Keratinocyte (primary cell): Measurements from ENCODE around the gene ATP1B2. TPM values are rescaled to one million over a fixed set of nuclear protein-coding genes. Genes with fewer than 3 reads are reported as not detected.

Experiments
- DNase-seq: peaks from one replicate; pipeline ENCODE4 v3.0.0-alpha.2; 2011; ENCODE audit warnings: low read depth, missing footprints, low spot score
- FAIRE-seq: peaks from 2 replicates; lab custom pipeline; 2011; peaks lifted over from hg19 to GRCh38; lab: Jason Lieb, UNC
- H2AFZ ChIP-seq: 2 replicates; pipeline ENCODE4 v1.6.0; 2012; ENCODE audit warnings: low read length, control low read depth, inconsistent platforms; ENCODE audit not compliant: control insufficient read depth
- H3K27ac ChIP-seq: 2 replicates; pipeline ENCODE4 v1.5.1; 2011; ENCODE audit warnings: low read length; ENCODE audit not compliant: control insufficient read depth, insufficient read depth
- H3K27me3 ChIP-seq: 3 replicates; pipeline ENCODE4 v1.6.0; 2011; ENCODE audit warnings: low read length; ENCODE audit not compliant: control insufficient read depth, insufficient read depth; ENCODE audit errors: extremely low read depth
- H3K36me3 ChIP-seq, 2 experiments: 2 replicates in 1 of 2; 3 replicates in 1 of 2; pipeline ENCODE4 v1.5.1; 2011; ENCODE audit warnings: low read length in 2 of 2, mild to moderate bottlenecking in 1 of 2; ENCODE audit not compliant: control insufficient read depth in 2 of 2, insufficient read depth in 2 of 2; ENCODE audit errors: extremely low read depth in 1 of 2
- H3K4me1 ChIP-seq: 3 replicates; pipeline ENCODE4 v1.5.1; 2011; ENCODE audit warnings: low read length; ENCODE audit not compliant: control insufficient read depth, insufficient read depth; ENCODE audit errors: extremely low read depth
- H3K4me2 ChIP-seq: 3 replicates; pipeline ENCODE4 v1.6.0; 2011; ENCODE audit warnings: low read depth, low read length; ENCODE audit not compliant: control insufficient read depth, insufficient read depth; ENCODE audit errors: extremely low read depth
- H3K4me3 ChIP-seq, 3 experiments: fragments of 200-600 bp in 1 of 3; sonication (generic) in 1 of 3; 2 replicates in 2 of 3; 3 replicates in 1 of 3; pipeline ENCODE4 v1.5.1; 2011 to 2016; ENCODE audit warnings: low read length in 3 of 3, mild to moderate bottlenecking in 3 of 3, control low read depth in 2 of 3, inconsistent platforms in 1 of 3, low read depth in 1 of 3, mixed read lengths in 1 of 3, mixed run types in 1 of 3, moderate library complexity in 1 of 3; ENCODE audit not compliant: control insufficient read depth in 2 of 3, insufficient read depth in 2 of 3; ENCODE audit errors: extremely low read depth in 1 of 3
- H3K79me2 ChIP-seq: 2 replicates; pipeline ENCODE4 v1.6.0; 2012; ENCODE audit warnings: low read length; ENCODE audit not compliant: control insufficient read depth, insufficient read depth
- H3K9ac ChIP-seq: 3 replicates; pipeline ENCODE4 v1.6.0; 2011; ENCODE audit warnings: low read length; ENCODE audit not compliant: control insufficient read depth, insufficient read depth; ENCODE audit errors: extremely low read depth
- H3K9me1 ChIP-seq: 3 replicates; pipeline ENCODE4 v1.6.0; 2011; ENCODE audit warnings: low read length; ENCODE audit not compliant: control insufficient read depth, insufficient read depth; ENCODE audit errors: extremely low read depth
- H3K9me3 ChIP-seq: 2 replicates; pipeline ENCODE4 v1.5.1; 2012; ENCODE audit warnings: low read depth, low read length; ENCODE audit not compliant: control insufficient read depth
- H4K20me1 ChIP-seq: 3 replicates; pipeline ENCODE4 v1.6.0; 2011; ENCODE audit warnings: low read length; ENCODE audit not compliant: control insufficient read depth, insufficient read depth; ENCODE audit errors: extremely low read depth
- EZH2 ChIP-seq: IDR thresholded peaks from one replicate; pipeline ENCODE4 v1.6.1; 2012; ENCODE audit warnings: inconsistent platforms, mild to moderate bottlenecking, low read length, moderate library complexity
- dilution Hi-C: fragments of 300-500 bp; cut with MboI; formaldehyde crosslinking; loops from one replicate; pipeline ENCODE4 v1.7.0; 2020; ENCODE audit warnings: low sequenced_read_pairs; ENCODE audit not compliant: extremely low pct_ligation_motif_present
- polyA plus RNA-seq, 5 experiments: library from polyadenylated mRNA; depleted of rRNA in 3 of 5; stranded (reverse) in 3 of 5; stranded (forward) in 1 of 5; unstranded in 1 of 5; fragments of >200 nt; gene quantifications; 1 replicate in 1 of 5; 2 replicates in 3 of 5; 3 replicates in 1 of 5; pipeline versions ENCODE4 v1.2.1 to v1.2.3, GENCODE V29; 2011 to 2012; ENCODE audit warnings: missing spikeins in 2 of 5, low read depth in 1 of 5, low replicate concordance in 1 of 5
- TF ChIP-seq, protein P1 (sequence below), 3 experiments: IDR thresholded peaks in 1 of 3; conservative IDR thresholded peaks in 1 of 3; optimal IDR thresholded peaks in 1 of 3; 2 replicates in 2 of 3; 3 replicates in 1 of 3; pipeline versions ENCODE3 to v1.5.1; 2011; ENCODE audit warnings: low read length in 3 of 3, mild to moderate bottlenecking in 3 of 3, moderate library complexity in 2 of 3, control low read depth in 1 of 3, inconsistent platforms in 1 of 3; ENCODE audit not compliant: insufficient read depth in 2 of 3; ENCODE audit errors: extremely low read depth in 1 of 3

The ATP1B2 gene
- polyA plus RNA-seq, 1 donor (not counting 4 experiments of a cell fraction or from before 2014, with no cell fraction given) = not detected

DNA sequence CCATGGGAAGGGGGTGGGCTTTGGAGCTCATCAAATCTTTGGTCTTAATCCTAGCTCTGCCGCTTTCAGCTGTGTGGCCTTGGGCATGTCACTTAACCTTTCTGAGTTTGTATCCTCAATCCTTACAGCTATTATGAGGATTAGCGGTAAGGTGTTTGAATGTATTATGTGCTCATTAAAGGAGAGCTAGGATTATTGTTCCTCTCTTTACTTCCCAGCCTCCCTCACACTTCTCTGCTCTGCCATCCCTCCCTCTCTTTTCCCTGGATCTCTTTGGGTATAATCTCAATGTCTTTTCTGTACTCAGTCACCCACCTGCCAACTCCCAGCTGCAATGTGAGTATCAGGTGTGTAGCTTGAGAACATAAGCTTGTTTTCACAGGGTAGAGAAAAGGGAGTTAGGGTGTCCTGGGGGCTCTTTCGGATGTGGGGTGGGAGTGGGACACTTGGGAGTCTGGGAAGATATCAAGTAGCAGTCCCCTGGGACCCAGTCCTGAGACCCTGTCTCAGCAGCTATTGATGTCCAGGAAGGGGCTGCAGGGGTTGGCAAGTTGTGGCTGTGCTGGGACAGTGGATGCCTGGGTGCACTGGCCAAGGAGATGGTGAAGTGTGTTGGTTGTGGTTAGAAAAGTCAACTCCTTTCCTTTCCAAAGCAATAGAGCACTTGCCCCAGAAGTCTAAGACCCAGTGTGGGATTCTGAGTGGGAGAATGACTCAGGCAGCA lies 56.1 kb downstream of the ATP1B2 start:
- peaks cover 24% of the 10 kb centered on the region for H3K4me1 ChIP-seq
- H3K36me3 ChIP-seq = peaks cover 6 to 12% of the 10 kb centered on the region in 2 experiments
- H3K27me3 ChIP-seq = peaks cover 24% of the 10 kb centered on the region
- no peak overlapping the region for H3K4me2 ChIP-seq
- H3K27ac ChIP-seq = no peak overlapping the region
- dilution Hi-C loops = no loop called here
- H3K9me1 ChIP-seq = no peaks in the 10 kb centered on the region
- FAIRE-seq (no peak), DNase-seq (no peak)
- no peaks in the 10 kb centered on the region for H3K79me2 ChIP-seq
- no peak overlapping the region for H3K9ac ChIP-seq
- H3K9me3 ChIP-seq = no peaks in the 10 kb centered on the region
- TF ChIP-seq, protein P1, sequence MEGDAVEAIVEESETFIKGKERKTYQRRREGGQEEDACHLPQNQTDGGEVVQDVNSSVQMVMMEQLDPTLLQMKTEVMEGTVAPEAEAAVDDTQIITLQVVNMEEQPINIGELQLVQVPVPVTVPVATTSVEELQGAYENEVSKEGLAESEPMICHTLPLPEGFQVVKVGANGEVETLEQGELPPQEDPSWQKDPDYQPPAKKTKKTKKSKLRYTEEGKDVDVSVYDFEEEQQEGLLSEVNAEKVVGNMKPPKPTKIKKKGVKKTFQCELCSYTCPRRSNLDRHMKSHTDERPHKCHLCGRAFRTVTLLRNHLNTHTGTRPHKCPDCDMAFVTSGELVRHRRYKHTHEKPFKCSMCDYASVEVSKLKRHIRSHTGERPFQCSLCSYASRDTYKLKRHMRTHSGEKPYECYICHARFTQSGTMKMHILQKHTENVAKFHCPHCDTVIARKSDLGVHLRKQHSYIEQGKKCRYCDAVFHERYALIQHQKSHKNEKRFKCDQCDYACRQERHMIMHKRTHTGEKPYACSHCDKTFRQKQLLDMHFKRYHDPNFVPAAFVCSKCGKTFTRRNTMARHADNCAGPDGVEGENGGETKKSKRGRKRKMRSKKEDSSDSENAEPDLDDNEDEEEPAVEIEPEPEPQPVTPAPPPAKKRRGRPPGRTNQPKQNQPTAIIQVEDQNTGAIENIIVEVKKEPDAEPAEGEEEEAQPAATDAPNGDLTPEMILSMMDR (optimal IDR thresholded peaks at IDR 0.05 in 1 of 3, IDR thresholded peaks at IDR 0.05 in 1 of 3, conservative IDR thresholded peaks at IDR 0.05 in 1 of 3; ENCODE audit: extremely low read depth in 1 of 3, insufficient read depth in 2 of 3, low read length in 3 of 3) = no peak
- no peak for TF ChIP-seq EZH2
- no peak overlapping the region for H3K4me3 ChIP-seq
- no peak overlapping the region for H2AFZ ChIP-seq
- no peaks in the 10 kb centered on the region for H4K20me1 ChIP-seq

Other genes starting within 250 kb of the ATP1B2 start
- gene TMEM256, start 246.8 kb upstream of the ATP1B2 start, polyA plus RNA-seq = 68.1 to 131 TPM (median 90.1 TPM) in 3 replicates
- gene NLGN2, start 243.1 kb upstream of the ATP1B2 start, polyA plus RNA-seq = 2.5 to 4.9 TPM (median 4.8 TPM) in 3 replicates
- not detected in 3 replicates for gene SPEM1, start 230.6 kb upstream of the ATP1B2 start, polyA plus RNA-seq
- gene SPEM2, start 225.3 kb upstream of the ATP1B2 start, polyA plus RNA-seq = not detected in 3 replicates
- gene SPEM3, start 222.1 kb upstream of the ATP1B2 start, polyA plus RNA-seq = not detected in 3 replicates
- 6.8 to 10.0 TPM (median 9.1 TPM) in 3 replicates for gene TMEM102, start 215.5 kb upstream of the ATP1B2 start, polyA plus RNA-seq
- gene FGF11, start 211.4 kb upstream of the ATP1B2 start, polyA plus RNA-seq = 27.4 to 46.9 TPM (median 30.4 TPM) in 3 replicates
- gene CHRNB1, start 205.9 kb upstream of the ATP1B2 start, polyA plus RNA-seq = 13.1 to 51.3 TPM (median 22.0 TPM) in 3 replicates
- 20.9 to 23.9 TPM (median 21.8 TPM) in 3 replicates for gene ZBTB4, start 171.3 kb upstream of the ATP1B2 start, polyA plus RNA-seq
- gene SLC35G6, start 169.5 kb upstream of the ATP1B2 start, polyA plus RNA-seq = not detected in 3 replicates
- 8.3 to 24.3 TPM (median 17.5 TPM) in 3 replicates for gene POLR2A, start 166.6 kb upstream of the ATP1B2 start, polyA plus RNA-seq
- 0.39 to 1.5 TPM (median 1.0 TPM) in 3 replicates for gene TNFSF12, start 101.9 kb upstream of the ATP1B2 start, polyA plus RNA-seq
- gene TNFSF13, start 92.2 kb upstream of the ATP1B2 start, polyA plus RNA-seq = 2.4 to 5.7 TPM (median 3.9 TPM) in 3 replicates
- 98.9 to 110 TPM (median 99.1 TPM) in 3 replicates for gene SENP3, start 89.0 kb upstream of the ATP1B2 start, polyA plus RNA-seq
- 12.2 to 26.6 TPM (median 14.0 TPM) in 3 replicates for gene CD68, start 71.3 kb upstream of the ATP1B2 start, polyA plus RNA-seq
- 57.8 to 71.5 TPM (median 63.0 TPM) in 3 replicates for gene MPDU1, start 67.1 kb upstream of the ATP1B2 start, polyA plus RNA-seq
- 85.7 to 111 TPM (median 86.2 TPM) in 3 replicates for gene SOX15, start 60.8 kb upstream of the ATP1B2 start, polyA plus RNA-seq
- 30.6 to 44.3 TPM (median 32.2 TPM) in 3 replicates for gene FXR2, start 36.0 kb upstream of the ATP1B2 start, polyA plus RNA-seq
- gene SAT2, start 23.1 kb upstream of the ATP1B2 start, polyA plus RNA-seq = 23.5 to 26.9 TPM (median 25.8 TPM) in 3 replicates
- 0.14 to 0.44 TPM (median 0.23 TPM) in 3 replicates for gene SHBG, start 20.8 kb upstream of the ATP1B2 start, polyA plus RNA-seq
- 14.3 to 60.6 TPM (median 22.0 TPM) in 3 replicates for gene TP53, start 36.6 kb downstream of the ATP1B2 start, polyA plus RNA-seq
- 7.7 to 10.6 TPM (median 8.2 TPM) in 3 replicates for gene WRAP53, start 37.6 kb downstream of the ATP1B2 start, polyA plus RNA-seq
- gene EFNB3, start 54.3 kb downstream of the ATP1B2 start, polyA plus RNA-seq = 3.1 to 4.1 TPM (median 3.1 TPM) in 3 replicates
- 0.13 to 0.36 TPM (median 0.13 TPM) in 3 replicates for gene DNAH2, start 66.8 kb downstream of the ATP1B2 start, polyA plus RNA-seq
- 1.0 to 1.6 TPM (median 1.4 TPM) in 3 replicates for gene KDM6B, start 183.3 kb downstream of the ATP1B2 start, polyA plus RNA-seq
- gene TMEM88, start 204.1 kb downstream of the ATP1B2 start, polyA plus RNA-seq = 0.14 to 0.45 TPM (median 0.24 TPM) in 3 replicates
- 41.0 to 130 TPM (median 70.9 TPM) in 3 replicates for gene NAA38, start 206.6 kb downstream of the ATP1B2 start, polyA plus RNA-seq
- 9.0 to 14.8 TPM (median 12.4 TPM) in 3 replicates for gene CYB5D1, start 207.1 kb downstream of the ATP1B2 start, polyA plus RNA-seq
- gene CHD3, start 237.9 kb downstream of the ATP1B2 start, polyA plus RNA-seq = 27.8 to 30.1 TPM (median 28.1 TPM) in 3 replicates